ENCODE results near the gene SHB.
"Not testable (repeated sequence)": the region's sequence is repeated elsewhere in the genome, so short reads cannot be mapped to it uniquely, and the experiment has no call there.

SHB gene

GRCh38 chr9:38062498-38063362 lies 6.3 kb downstream of the SHB start:
- no peak for DNase-seq (ENCODE audit: low read depth)

- DNase-seq (ENCODE audit: low read depth) = no peak
Observed at GRCh38 chr9:38062106-38062497, 6.9 kb downstream of the SHB start.

- DNase-seq (ENCODE audit: low read depth) = no peak
Observed at GRCh38 chr9:38061326-38061977, 7.6 kb downstream of the SHB start.

GRCh38 chr9:38060681-38061080 lies 8.3 kb downstream of the SHB start:
- DNase-seq (ENCODE audit: low read depth) = no peak

GRCh38 chr9:38059233-38059936 lies 9.6 kb downstream of the SHB start:
- DNase-seq (ENCODE audit: low read depth) = no peak

GRCh38 chr9:38058452-38059232 lies 10.4 kb downstream of the SHB start:
- no peak for DNase-seq (ENCODE audit: low read depth)

- no peak for DNase-seq (ENCODE audit: low read depth)
Observed at GRCh38 chr9:38057416-38058195, 11.4 kb downstream of the SHB start.

- no peak for DNase-seq (ENCODE audit: low read depth)
Observed at GRCh38 chr9:38054653-38055052, 14.4 kb downstream of the SHB start.

- no peak for DNase-seq (ENCODE audit: low read depth)
Observed at GRCh38 chr9:38053697-38054461, 15.1 kb downstream of the SHB start.

GRCh38 chr9:38051780-38052546 lies 17.1 kb downstream of the SHB start:
- no peak for DNase-seq (ENCODE audit: low read depth)

- DNase-seq (ENCODE audit: low read depth) = peak; percentile 56
Observed at GRCh38 chr9:38048316-38048969, 20.6 kb downstream of the SHB start.

GRCh38 chr9:38047301-38048251 lies 21.5 kb downstream of the SHB start:
- DNase-seq (ENCODE audit: low read depth) = peak; percentile 85

GRCh38 chr9:38046661-38047300 lies 22.2 kb downstream of the SHB start:
- peak; percentile 72 for DNase-seq (ENCODE audit: low read depth)

- DNase-seq (ENCODE audit: low read depth) = not testable (repeated sequence)
Observed at GRCh38 chr9:38045939-38046338, 23.1 kb downstream of the SHB start.

GRCh38 chr9:38044706-38045105 lies 24.3 kb downstream of the SHB start:
- DNase-seq (ENCODE audit: low read depth) = no peak

- DNase-seq (ENCODE audit: low read depth) = no peak
Observed at GRCh38 chr9:38043931-38044623, 24.9 kb downstream of the SHB start.

All from GM04504 (cell line).